ENCODE measurements around the gene FGFRL1.
"Not testable (repeated sequence)": the region's sequence is repeated elsewhere in the genome, so short reads cannot be mapped to it uniquely, and the experiment has no call there.

The FGFRL1 gene

DNA sequence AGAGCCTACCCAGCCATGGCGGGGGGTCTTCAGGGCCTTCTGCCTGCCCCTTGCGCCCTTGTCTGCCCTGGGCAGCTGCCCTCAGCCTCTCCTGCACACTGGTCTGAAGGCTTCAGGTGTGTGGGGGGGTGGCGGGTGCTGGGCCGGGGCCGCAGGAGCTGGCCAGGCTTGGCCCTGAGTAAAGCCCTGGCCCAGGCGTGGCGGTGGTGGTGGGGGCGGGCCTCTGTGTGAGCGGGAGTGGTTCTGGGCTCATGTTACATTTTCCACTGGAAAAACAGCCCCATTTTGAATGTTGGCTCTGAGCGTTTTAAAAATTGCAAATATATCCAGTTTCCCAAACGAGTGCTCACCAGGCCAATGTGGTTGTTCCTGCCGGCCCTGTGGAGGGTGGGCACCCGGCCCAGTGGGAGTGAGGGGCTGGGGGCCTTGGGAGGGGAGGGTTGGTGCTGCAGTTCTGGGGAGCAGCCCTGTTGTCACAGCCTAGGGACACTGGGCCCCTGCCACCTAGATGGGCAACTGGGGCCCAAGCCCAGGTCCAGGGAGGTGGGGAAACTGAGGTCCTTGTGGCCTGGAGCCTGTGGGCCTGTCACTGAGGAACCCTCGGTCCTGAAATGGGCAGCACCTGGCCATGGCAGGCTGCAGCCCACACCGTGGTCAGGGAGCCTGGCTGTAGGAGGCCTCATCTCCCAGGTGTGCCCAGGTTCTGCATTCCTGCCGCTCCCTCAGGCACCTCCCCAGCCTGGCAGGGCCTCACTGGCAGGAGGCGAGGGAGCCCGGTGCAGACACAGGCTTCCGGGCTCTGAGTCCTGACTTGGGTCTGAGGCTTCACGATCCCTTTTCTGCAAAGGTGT lies 28.3 kb downstream of the FGFRL1 start:
- no peak for DNase-seq (ENCODE audit: low read depth in 2 of 2)

DNA sequence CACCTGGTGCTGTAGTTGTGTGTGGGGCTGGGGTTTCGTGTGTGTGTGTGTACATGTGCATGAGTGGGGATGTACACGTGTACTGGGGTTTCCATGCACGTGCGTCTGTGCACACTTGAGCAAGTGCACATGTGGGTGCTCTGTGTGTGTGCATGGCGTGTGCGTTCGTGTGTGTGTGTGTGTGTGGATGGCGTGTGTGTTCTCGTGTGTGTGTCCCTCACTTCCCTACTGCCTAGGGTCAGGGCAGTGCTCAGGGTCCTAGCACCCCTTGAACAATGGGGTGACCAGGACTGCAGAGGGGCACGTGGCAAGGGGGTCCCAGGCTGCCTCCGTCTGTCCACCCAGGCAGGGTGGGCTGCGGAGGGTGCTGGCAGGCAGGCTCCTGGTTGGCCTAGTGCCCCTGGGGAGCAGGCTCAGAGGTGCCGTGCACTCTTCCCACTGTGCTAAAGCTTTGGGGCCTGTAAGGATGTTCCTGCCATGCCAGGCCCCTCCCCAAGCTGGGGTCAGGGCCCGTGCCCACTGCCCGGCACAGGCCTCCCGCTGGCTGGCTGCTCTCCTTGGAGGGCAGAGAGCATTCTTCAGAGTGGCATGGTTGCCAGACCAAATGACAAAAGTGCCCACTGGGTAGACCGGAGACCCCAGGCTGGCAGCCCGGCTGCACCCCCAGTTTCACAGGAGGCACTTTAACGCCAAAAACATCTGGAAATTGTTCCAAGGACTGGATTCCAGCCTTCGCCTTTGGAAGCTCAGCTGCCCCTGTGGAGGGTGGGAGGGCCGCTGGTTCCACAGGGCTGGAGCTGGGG lies 29.1 kb downstream of the FGFRL1 start:
- DNase-seq (ENCODE audit: low read depth in 2 of 2) = no peak

DNA sequence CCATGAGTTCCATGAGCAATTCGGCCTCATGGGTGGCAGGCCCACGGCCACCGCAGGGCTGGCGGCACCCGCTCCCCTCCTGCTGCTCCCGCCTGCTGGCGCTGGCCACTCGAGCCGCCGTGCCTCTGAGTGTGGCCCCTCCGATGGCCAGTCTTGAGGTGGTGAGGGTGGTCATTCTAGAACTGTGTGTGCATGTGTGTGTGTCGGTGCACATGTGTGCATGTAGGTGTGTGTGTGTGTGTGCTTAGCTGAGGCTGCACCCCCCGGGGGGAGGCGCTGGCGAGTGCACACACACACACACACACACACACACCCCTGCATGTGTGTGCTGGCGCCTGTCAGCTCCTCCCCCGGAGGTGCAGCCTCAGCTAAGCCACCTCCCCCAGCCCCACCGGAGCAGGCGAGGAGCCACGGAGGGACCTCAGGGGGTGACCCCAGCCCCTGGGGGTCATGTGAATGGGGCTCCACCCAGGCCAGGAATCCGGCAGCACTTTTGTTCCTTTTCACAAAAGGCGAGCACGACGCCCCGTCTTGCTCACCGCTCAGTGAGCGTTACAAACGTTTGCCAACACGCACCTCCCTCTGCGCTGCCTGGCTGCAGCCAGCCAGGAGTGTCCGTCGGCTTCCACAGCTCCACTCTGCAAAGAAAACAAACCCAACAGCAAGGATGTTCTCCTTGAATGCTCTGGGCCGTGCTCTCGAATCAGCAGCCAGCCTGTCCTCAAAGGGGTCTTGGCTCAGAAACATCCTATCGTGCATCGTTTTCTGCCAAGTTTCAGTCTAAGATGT lies 29.9 kb downstream of the FGFRL1 start:
- DNase-seq (ENCODE audit: low read depth in 2 of 2) = no peak

DNA sequence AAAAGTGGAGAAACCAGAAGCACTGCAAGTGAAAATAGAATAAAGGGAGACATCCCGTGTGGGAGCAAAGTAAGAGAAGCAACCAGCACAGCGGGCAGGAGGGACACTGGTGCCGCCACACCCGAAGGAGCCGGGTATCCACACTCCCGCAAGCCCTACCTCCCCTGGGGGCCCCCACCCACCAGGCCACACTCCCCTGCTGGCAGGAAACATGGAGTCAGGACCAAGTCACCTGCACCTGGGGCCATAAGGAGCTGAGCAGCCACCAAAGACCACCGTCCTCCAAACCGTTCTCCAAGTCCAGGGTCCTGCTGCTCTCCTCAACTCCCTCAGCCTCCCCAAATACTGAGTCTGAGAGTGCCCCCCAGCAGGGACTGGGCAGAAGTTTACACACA lies 30.5 kb downstream of the FGFRL1 start:
- no peak for DNase-seq (ENCODE audit: low read depth in 2 of 2)

DNA sequence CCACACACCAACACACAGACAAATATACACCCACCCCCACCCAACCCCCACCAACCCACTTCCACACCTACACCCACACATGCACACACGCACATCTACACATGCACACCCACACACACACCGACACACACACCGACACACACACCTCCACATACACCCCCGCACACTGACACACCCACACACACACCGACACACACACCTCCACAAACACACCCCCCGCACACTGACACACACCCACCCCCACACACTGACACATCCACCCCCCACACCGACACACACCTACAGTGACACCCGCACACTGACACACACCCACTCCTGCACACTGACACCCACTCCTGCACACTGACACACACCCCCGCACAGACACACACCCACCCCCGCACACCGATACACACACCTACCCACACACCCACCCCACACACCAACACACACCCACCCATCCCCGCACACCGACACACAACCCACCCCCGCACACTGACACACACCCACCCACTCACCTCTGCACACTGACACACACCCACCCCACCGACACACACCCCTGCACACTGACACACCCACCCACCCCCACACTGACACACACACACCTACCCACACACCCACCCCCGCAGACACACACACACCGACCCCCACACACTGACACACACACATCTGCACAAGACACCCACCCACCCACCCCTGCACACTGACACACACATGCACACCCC lies 31.1 kb downstream of the FGFRL1 start:
- no peak for DNase-seq (ENCODE audit: low read depth in 2 of 2)

DNA sequence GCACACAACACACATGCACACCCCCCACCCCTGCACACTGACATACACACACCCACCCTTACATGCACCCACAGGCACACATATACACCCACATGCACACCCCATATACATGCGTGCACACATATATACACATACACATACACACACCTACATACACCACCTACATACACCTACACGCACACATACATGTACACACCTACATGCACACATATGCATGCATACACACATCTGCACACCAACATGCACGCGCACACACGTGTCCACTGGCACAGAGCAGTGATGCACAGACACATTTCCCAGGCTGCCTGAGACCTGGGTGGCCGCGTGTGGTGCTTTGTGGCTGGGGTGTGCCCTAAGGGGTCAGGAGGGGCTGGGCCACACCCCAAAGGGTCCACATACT lies 31.7 kb downstream of the FGFRL1 start:
- DNase-seq (ENCODE audit: low read depth in 2 of 2) = no peak

DNA sequence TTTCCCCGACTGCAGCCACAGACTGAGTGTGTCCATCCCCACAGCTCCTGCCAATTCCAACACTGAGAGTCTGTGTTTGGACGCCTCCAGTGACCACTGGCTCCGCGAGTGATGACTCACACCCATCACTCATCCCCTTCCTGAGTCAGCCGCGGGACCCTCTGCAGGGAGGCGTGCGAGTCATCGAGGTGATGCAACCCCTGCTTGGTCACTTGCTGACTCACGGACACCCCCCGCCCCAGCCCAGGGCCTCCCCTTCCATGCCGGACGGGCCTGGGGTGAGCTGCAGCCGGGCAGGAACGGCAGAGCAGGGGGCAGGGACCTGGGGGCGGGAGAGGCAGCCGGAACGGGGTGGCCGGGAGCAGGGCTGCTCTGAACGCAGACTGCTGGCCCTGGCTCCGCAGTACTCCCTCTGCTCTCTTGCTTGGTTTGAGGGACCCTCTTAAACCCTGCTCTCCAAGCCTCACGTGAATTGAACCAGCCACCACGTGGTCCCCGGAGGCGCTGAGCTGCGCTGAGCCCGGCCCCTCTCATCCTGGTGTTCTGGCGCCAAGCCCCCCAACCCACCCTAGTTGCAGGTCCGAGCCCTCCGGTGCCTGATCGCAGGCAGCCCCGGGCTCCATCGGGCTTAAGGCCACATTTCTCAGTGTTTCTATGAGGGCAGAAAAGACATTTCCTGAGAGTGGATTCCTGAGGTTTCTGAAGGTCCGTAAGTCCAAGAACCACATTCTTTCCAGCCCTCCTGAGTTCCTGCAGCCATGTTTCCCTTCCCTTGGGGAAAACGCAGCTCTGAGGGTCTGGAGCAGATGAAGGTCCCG lies 32.4 kb downstream of the FGFRL1 start:
- no peak for DNase-seq (ENCODE audit: low read depth in 2 of 2)

DNA sequence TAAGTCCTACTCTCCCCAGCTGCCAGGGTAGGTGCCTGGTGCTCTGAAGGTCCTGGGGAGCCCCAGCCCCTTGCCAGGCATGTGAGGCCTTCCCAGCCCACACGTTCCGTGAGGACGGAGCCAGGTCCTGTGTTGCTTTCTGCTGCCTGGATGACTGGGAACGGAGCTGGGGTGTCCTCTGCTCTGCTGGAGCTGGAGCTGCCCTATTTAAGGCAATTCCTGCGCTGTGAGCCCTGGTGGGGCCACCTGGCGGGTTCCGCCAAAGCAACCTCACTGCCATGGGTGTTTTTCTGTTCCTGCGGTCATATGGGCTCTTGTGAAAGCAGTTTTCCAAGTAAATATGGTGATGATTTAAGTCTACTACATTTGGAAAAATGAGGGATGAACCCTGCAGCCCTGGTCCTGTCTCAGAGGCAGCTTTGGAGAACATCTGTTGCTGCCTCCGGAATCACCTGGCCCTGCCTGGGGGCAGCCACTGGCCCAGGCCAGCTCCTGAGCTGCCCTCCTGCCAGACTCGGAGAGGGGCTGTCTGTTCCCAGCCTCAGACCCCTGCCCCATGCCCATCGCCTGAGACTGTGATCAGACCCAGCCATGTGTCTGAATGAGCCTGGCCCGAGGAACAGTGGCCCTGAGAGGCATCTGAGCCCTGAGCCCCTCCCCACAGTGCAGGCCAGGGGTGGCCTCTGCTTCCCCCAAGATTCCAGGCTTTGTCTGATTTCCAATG lies 33.2 kb downstream of the FGFRL1 start:
- no peak for DNase-seq (ENCODE audit: low read depth in 2 of 2)

DNA sequence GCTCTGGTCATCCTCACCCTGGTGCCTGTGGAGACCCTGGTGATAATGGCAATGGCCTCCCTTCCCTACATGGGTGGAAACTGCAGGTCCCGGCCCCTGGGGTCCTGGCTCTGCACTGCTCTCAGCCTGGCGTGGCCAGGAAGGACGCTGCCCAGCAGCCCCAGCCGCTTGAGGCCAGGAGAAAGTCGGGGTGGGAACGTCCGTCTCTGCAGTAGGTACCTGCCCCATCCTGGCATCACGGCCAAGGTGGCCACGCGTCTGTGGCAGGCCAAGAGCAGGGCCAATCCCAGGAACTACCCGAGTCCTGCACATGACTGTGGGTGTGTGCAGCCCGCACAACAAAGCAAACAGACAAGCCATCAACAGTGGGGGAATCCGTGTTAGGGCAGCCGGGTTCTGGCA lies 33.8 kb downstream of the FGFRL1 start:
- DNase-seq (ENCODE audit: low read depth in 2 of 2) = no peak

DNA sequence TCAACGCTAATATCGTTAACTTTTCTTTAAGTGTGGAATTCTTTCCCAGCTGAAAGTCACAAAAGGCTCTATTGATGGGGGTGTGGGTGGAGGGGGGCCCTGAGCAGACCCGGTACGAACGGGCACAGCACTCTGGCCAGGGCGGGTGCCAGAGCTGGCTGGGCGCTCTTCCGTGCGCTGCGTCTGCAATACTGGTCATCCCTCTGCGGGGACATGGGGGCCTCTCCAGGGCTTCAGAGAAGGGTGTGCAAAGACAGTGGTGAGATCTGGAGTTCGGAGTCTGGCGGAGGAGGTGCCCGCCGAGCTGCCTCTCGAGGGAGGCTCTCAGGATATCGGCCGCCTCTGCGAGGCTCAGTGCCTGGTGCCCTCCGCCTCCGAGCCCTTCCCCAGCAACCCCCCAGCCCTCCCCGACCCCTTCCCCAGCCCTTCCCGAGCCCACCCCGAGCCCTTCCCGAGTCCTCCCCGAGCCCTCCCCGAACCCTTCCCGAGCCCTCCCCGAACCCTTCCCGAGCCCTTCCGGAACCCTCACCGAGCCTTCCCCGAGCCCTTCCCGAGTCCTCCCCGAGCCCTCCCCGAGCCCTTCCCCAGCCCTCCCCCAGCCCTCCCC lies 34.3 kb downstream of the FGFRL1 start:
- DNase-seq (ENCODE audit: low read depth in 2 of 2) = no peak

DNA sequence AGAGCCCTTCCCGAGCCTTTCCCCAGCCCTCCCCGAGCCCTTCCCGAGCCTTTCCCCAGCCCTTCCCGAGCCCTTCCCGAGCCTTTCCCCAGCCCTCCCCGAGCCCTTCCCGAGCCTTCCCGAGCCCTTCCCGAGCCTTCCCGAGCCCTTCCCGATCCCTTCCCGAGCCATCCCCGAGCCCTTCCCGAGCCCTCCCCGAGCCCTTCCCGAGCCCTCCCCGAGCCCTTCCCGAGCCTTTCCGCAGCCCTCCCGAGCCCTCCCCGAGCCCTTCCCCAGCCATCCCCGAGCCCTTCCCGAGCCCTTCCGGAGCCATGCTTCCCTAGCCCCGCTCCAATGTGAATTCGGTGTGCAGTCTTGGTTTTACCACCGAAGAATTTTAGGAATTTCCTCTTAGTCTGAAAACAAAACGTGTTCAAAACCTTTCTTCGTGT lies 35.2 kb downstream of the FGFRL1 start:
- DNase-seq (ENCODE audit: low read depth in 2 of 2) = not testable (repeated sequence)

DNA sequence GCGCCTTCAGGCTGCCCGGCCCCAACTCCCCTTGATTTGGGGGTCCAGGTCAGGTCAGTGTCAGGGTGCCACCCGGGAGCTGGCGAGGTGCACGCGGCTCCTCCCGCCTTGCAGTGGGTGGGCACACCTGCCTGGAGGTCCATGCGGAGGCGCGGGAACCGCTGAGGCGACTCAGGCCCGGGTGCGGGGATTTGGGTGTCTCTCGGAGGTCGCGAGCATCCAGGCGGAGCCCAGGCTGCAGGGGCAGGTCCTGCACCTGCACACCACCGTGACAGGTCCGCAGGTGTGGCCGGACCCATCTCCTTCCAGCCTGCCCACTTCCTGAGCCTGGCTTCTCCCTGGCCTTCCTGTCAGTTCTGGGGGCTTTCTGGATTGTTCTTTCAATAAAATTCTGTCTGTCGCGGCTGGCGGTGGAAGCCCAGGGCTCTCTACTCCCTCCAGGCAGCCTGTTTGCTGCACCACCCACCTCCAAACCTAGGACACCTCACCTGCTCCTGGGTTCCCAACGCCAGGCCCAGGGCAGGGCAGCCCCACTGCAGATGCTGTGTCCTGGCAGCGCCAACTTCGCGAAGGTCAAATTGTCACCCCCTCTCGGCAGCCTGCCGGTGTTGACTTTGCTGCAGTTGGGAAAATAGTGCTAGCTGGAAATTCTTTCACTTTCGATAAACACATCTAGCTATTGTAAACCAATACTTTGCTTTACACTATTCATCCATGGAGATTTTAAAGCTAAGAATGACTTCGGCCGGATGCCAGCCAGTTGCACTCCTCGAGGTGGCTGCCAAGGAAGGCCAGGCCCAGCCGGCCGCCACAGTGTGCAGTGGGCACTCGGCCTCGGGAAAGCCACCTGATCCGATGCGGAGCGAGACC lies 35.9 kb downstream of the FGFRL1 start:
- DNase-seq (ENCODE audit: low read depth in 2 of 2) = no peak

DNA sequence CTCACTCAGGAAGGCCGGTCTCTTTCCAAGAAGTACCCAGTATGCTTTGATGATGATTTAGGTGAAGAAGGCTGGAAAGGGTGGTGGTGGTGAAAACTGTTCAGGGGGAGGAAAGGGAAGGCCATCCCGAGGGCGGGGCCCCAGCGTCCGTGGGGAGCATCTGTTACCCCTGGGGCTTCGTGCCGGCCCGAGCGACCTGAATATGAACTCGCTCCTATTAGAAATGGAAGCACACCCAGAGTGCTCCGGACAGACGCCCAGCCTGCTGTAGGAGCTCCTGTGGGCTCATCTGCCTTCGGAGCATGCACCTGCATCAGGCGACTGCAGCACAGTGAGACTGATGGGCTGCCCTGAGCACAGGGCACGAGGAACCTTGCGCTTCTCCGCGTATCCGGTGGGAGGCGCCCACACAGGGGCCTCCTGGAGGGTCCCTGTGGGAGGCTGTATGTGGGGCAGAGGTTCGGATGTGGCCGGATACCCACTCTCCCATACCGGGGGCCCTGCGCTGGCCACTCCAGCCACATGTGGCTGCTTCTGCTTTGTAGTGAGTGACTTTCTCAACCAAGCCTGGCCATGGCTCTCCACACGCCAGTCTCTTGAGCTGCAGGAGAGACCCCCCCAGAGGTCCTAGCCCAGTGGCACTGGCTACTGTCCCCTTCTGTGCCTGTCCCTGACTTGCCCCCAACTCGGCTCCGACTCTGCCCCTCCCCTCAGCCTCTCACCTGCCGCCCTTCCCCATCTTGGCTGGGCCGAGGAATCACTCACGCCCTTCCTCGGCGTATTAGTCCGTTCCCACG lies 36.7 kb downstream of the FGFRL1 start:
- no peak for DNase-seq (ENCODE audit: low read depth in 2 of 2)

DNA sequence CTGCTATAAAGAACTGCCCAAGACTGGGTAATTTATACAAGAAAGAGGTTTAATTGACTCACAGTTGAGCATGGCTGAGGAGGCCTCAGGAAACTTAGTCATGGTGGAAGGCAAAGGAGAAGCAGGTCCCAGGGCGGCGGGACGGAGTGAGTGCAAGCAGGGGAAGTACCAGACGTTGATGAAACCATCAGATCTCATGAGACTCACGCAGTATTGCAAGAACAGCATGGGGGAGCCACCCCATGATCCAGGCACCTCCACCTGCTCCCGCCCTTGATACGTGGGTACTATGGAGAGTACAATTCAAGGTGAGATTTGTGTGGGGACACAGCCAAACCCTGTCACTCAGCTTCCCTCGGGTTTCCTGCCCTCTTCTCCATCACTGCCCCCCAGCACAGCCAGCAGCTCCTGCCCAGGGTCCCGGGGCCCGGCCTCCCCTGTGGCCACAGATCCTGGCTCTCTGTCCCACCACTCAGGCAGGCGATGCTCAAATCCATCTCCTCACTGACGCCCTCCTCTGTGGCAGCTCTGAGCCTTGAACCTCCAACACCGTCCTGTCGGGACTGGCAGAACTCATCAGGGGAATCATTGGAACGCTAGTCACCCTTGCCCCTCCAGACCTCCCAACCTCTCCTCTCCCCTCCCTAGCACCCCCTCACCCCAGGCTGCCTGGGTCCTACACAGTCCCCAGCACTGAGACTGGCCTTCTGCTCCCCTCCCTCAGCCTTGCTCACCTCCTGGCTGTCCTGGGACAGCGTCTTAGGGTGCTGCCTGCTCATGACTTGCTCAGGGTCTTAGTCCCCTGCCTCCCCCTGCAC lies 37.6 kb downstream of the FGFRL1 start:
- no peak for DNase-seq (ENCODE audit: low read depth in 2 of 2)

DNA sequence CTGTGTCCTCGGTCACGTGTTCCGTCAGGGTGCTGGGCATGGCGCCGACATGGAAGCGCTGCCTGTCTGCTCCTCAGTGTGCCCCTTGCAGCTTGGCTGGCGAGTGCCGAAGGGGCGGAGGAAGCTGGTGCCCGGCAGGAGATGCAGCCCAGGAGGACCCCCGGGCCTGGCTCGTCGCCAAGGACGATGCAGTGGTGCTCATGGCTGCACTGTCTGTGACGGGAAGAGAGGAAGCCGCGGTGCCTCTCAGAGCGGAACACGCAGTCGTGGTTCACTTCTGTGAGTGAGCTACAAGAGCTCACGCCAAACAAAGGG lies 38.1 kb downstream of the FGFRL1 start:
- no peak for DNase-seq (ENCODE audit: low read depth in 2 of 2)

DNA sequence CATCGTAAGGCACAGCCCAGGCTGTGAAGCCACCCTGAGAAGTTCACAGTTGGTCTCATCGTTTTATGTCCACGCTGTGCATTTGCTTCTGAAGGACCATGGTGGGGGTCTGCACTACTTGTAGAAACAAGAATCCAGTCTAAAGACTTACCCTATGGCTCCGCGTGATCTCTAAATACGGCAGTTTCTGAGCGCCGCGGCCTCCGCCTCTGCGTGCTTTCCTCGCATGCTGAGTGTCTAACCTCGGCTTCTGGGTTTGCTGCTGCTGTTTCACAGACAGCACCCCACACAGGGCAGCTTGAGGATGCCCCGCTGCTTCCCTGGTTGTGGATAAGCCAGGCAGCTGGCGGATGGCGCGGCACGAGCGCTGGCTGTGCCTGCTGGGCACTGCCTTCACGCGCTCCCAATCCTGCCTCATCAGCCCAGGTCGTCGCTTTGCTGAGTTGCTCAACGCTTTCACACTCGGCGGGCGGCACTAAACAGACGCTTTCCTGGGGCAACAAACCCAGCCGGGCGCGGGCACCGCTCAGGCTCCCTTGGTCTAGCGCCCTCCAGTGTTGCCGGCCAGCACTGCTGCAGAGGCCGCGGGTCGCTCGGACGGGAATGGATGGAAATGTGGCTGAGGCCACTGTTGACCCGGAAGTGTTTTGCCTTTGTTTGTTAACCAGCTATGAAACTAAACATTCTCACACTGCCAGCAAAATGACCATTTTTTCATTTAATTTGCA lies 39.2 kb downstream of the FGFRL1 start:
- no peak for DNase-seq (ENCODE audit: low read depth in 2 of 2)

Measured in stimulated activated CD4-positive, alpha-beta T cell treated with anti-CD3 and anti-CD28 coated beads, Interleukin-1b, Interleukin-23, amount 100 ng/mL, for 4 hours (primary cell).